Small intestine (tissue), 7 donors: ENCODE measurements around the gene KDR. TPM values are rescaled to one million over a fixed set of nuclear protein-coding genes. Genes with fewer than 3 reads are reported as not detected.

Experiments
- DNase-seq, 2 donors: peaks; one replicate each; pipeline versions ENCODE4 v3.0.0 to v3.0.0-alpha.2; 2013
- FAIRE-seq: peaks from 2 replicates; lab custom pipeline; 2012; peaks lifted over from hg19 to GRCh38; lab: Jason Lieb, UNC
- H3K27ac ChIP-seq, 3 donors: one replicate each; pipeline ENCODE4 v1.5.1; 2013; ENCODE audit warnings: low read length in 2 of 3, mild to moderate bottlenecking in 2 of 3, control low read depth in 1 of 3, inconsistent platforms in 1 of 3, low read depth in 1 of 3, moderate library complexity in 1 of 3
- H3K27me3 ChIP-seq, 3 donors: one replicate each; pipeline ENCODE4 v1.6.1; 2013; ENCODE audit warnings: low read length in 3 of 3, inconsistent platforms in 1 of 3; ENCODE audit not compliant: control insufficient read depth in 3 of 3, insufficient read depth in 3 of 3
- H3K36me3 ChIP-seq, 3 donors: one replicate each; pipeline ENCODE4 v1.6.1; 2013; ENCODE audit warnings: low read length in 3 of 3, inconsistent platforms in 1 of 3, low read depth in 1 of 3, mild to moderate bottlenecking in 1 of 3, moderate library complexity in 1 of 3; ENCODE audit not compliant: control insufficient read depth in 3 of 3, insufficient read depth in 2 of 3
- H3K4me1 ChIP-seq, 3 donors: one replicate each; pipeline ENCODE4 v1.6.1; 2013; ENCODE audit warnings: low read length in 2 of 3, inconsistent platforms in 1 of 3, low read depth in 1 of 3, mild to moderate bottlenecking in 1 of 3, moderate library complexity in 1 of 3; ENCODE audit not compliant: control insufficient read depth in 3 of 3, insufficient read depth in 2 of 3
- H3K4me3 ChIP-seq, 3 donors: one replicate each; pipeline ENCODE4 v1.5.1; 2013; ENCODE audit warnings: low read length in 3 of 3, control low read depth in 1 of 3, inconsistent platforms in 1 of 3, low read depth in 1 of 3, mild to moderate bottlenecking in 1 of 3, moderate library complexity in 1 of 3
- H3K9me3 ChIP-seq, 2 donors: one replicate each; pipeline ENCODE4 v1.6.1; 2013; ENCODE audit warnings: low read depth in 1 of 2, low read length in 1 of 2; ENCODE audit not compliant: control insufficient read depth in 2 of 2, insufficient read depth in 1 of 2
- WGBS, 3 donors: extraction: QIAGEN DNeasy Blood & Tissue Kit; methylation state at CpG; one replicate each; pipeline ENCODE4 v1.1.7; 2013; 5-methylcytosine and 5-hydroxymethylcytosine counted together
- polyA plus RNA-seq, 4 donors: library from polyadenylated mRNA; stranded (reverse) in 3 of 4; unstranded in 1 of 4; fragments of 200-250 nt in 3 of 4; fragments of 120-200 nt in 1 of 4; gene quantifications; one replicate each; pipeline versions ENCODE4 v1.2.1 to v1.2.3, GENCODE V29; 2013
- donor health status: healthy with polysubstance abuse.
- donor health status: control.
- donor health status: control.
- donor health status: Bipolar disorder and iron deficiency.
- donor health status: healthy.

The KDR gene
- polyA plus RNA-seq, 4 donors: 0.22 to 8.3 (median 4.0) TPM

DNA sequence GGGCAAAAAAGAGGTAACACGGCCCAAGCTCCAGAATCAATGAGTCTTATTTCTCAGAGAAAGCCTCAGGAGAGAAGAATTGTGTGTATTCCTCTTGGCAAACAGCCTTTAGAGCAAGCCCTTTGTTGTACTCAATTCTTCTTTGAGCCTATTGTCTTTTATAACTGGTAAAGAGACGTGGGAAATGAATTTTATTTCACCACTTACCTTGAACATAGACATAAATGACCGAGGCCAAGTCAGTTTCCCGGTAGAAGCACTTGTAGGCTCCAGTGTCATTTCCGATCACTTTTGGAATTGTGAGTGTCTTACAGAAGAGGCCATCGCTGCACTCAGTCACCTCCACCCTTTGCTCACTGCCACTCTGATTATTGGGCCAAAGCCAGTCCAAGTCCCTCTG lies 7.0 kb downstream of the KDR start:
- Histone ChIP-seq H3K4me3 (no peak overlapping the region), H3K9me3 (no peaks in the 10 kb centered on the region), H3K36me3 (no peaks in the 10 kb centered on the region), H3K27me3 (peaks cover 0 to 3% (median 0%) of the 10 kb centered on the region in 3 donors), H3K27ac (no peak overlapping the region), H3K4me1 (no peaks in the 10 kb centered on the region)
- no peak for DNase-seq
- FAIRE-seq: no peak
- 64 to 74% (median 70%) methylated on average over 6 of the region's 6 CpGs for WGBS, 3 donors

DNA sequence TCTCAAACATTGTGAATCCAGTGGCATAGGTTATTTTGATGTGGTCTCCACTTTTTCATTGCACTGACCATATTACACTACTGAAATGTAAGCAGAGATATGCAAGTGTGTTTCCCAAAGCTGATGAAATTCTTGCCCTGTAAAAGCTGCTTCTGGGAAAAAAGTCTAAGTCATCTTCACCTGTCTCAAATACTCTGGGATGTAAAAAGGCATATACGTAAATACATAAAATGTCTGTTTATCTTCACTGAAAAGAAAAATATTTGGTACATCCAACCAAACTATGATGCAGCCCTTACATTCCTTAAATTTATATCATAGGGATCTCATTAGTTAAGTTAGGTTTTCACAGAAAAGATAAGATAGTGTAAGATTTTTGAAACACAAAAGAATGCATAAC lies 7.9 kb downstream of the KDR start:
- H3K27ac ChIP-seq: no peak overlapping the region
- no peaks in the 10 kb centered on the region for H3K9me3 ChIP-seq
- FAIRE-seq (no peak), DNase-seq (no peak)
- H3K4me3 ChIP-seq: no peak overlapping the region
- WGBS, 3 donors: 75 to 92% (median 91%) methylated on average over 1 of the region's 1 CpG
- H3K4me1 ChIP-seq: no peaks in the 10 kb centered on the region
- peaks cover 0 to 3% (median 0%) of the 10 kb centered on the region in 3 donors for H3K27me3 ChIP-seq
- H3K36me3 ChIP-seq: no peaks in the 10 kb centered on the region

DNA sequence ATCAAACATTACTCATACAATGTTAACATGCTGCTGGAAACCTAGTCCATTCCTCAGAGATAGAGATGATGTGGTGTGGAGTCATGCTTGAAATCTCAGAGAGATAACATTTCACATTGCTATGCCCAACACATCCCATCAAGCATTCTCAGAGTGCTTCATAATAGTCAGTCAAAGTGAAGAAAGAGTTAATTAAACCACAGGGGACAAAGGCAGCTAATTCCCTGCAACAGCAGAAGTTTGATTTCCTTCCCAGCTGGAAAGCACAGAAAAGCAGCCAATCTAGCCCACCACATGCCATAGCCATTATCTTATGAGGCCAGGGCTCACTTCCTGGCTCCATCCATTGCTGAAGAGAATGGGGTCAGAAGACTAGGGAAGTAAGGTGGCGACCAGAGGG lies 8.9 kb downstream of the KDR start:
- no peaks in the 10 kb centered on the region for H3K4me1 ChIP-seq
- no peaks in the 10 kb centered on the region for H3K9me3 ChIP-seq
- no peaks in the 10 kb centered on the region for H3K36me3 ChIP-seq
- peaks cover 0 to 3% (median 0%) of the 10 kb centered on the region in 3 donors for H3K27me3 ChIP-seq
- H3K27ac ChIP-seq: no peak overlapping the region
- 45 to 64% (median 58%) methylated on average over 1 of the region's 1 CpG for WGBS, 3 donors
- FAIRE-seq: no peak
- H3K4me3 ChIP-seq: no peak overlapping the region
- DNase-seq: no peak

DNA sequence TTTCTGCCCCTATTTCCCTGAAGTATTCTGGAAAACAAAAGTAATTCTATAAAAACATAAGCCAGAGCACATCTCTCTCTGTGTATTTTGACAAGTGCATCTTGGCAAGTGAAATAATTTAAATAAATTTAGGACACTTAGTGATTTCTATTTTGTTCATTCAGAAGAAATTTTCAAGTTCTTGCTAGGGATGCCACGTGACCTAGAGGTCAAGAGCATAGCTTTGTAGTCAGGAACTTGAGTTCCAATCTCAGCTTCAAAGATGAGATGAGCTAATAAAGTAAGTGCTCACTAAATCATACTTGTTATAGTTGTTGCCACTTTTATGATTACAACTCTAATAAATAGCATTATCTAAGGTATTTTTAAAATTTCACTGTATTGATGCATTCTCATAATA lies 13.8 kb downstream of the KDR start:
- Histone ChIP-seq H3K4me3 (no peak overlapping the region), H3K27ac (no peak overlapping the region), H3K9me3 (no peaks in the 10 kb centered on the region), H3K36me3 (no peaks in the 10 kb centered on the region), H3K27me3 (no peaks in the 10 kb centered on the region), H3K4me1 (no peaks in the 10 kb centered on the region)
- DNase-seq (no peak), FAIRE-seq (no peak)
- WGBS, 3 donors: 18 to 59% (median 26%) methylated on average over 1 of the region's 1 CpG

DNA sequence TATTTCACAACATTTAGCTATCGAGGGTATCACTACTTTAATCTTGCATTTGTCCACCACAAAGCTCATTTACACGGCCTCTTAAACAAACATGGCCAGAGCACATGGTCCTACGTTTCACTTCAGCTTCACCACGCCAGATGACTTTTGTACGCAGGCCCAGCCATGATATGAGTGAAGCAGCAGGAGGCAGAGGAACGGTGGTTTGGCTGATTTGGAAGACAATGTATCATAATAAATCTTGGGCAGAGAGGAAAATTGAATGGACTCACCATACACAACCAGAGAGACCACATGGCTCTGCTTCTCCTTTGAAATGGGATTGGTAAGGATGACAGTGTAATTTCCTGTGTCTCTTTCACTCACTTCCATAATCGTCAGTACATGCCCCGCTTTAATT lies 15.3 kb downstream of the KDR start:
- H3K4me3 ChIP-seq: no peak overlapping the region
- H3K27me3 ChIP-seq: no peaks in the 10 kb centered on the region
- no peak overlapping the region for H3K27ac ChIP-seq
- H3K4me1 ChIP-seq: no peaks in the 10 kb centered on the region
- H3K9me3 ChIP-seq: no peaks in the 10 kb centered on the region
- FAIRE-seq (no peak), DNase-seq (no peak)
- 58 to 73% (median 60%) methylated on average over 8 of the region's 8 CpGs for WGBS, 3 donors
- no peaks in the 10 kb centered on the region for H3K36me3 ChIP-seq

DNA sequence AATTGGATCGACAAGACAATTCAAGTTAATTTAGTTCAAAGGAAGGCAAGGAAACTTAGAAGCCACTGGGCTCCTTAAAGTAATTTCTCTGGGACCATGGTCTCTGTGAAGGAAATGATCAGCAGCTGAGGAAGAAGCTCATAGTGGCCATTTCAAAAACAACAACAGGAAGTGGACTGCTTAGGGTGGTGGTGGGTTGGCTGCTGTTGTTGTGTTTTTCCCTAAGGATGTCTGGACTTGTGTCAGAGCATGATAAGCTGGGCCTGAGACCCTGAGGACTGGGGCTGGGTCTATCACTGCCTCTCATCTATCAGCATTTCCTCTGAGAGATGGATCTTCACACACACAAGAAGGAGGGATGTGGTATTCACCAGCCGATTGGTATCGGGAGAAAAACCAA lies 18.3 kb downstream of the KDR start:
- no peaks in the 10 kb centered on the region for H3K9me3 ChIP-seq
- 75 to 85% (median 76%) methylated on average over 3 of the region's 3 CpGs for WGBS, 3 donors
- H3K36me3 ChIP-seq: no peaks in the 10 kb centered on the region
- H3K27ac ChIP-seq: no peak overlapping the region
- no peaks in the 10 kb centered on the region for H3K27me3 ChIP-seq
- DNase-seq (no peak), FAIRE-seq (no peak)
- no peak overlapping the region for H3K4me3 ChIP-seq
- H3K4me1 ChIP-seq: no peaks in the 10 kb centered on the region

DNA sequence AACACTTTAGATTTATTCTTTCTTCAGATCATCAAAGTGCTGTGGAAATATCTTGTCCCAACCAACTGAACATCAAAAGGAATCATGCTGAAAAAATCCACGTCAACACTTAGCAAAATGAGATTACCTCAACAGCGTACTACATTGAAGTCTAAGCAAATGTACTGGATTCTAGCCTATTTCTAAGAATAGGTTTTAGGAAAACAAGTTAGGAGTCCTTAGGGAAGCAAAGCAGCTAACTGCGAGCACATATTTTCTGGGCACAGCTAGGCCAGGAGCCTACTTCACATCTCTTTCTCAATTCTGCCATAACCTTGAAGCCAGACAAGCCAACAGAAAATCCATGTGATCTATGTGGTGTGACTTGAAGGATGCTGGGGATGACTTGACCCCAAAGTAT lies 22.2 kb downstream of the KDR start:
- Histone ChIP-seq H3K4me1 (no peaks in the 10 kb centered on the region), H3K27ac (no peak overlapping the region), H3K4me3 (no peak overlapping the region), H3K9me3 (no peaks in the 10 kb centered on the region), H3K27me3 (no peaks in the 10 kb centered on the region), H3K36me3 (no peaks in the 10 kb centered on the region)
- 83 to 92% (median 83%) methylated on average over 3 of the region's 3 CpGs for WGBS, 3 donors
- FAIRE-seq (no peak), DNase-seq (no peak)

DNA sequence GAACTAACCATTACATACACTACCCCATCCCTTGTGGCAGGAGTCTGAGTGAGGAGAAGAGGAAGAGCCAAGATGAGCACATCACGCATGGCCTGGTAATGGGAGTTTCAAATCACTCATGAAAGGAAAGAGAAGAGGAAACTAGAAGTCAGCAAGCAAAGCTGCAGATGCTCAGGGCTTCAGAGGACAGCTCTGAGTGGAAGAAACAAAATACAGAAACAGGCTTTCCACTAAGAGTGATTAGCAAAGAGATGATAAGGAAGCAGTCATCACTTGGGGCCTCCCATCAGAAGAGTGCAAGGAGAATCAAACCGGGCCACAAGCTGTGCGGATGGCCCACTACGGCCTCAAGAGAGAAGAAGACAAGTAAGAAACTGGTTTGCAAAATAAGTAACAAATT lies 25.6 kb downstream of the KDR start:
- H3K9me3 ChIP-seq: no peaks in the 10 kb centered on the region
- H3K27ac ChIP-seq: no peak overlapping the region
- no peak overlapping the region for H3K4me3 ChIP-seq
- 86 to 92% (median 89%) methylated on average over 4 of the region's 4 CpGs for WGBS, 3 donors
- no peaks in the 10 kb centered on the region for H3K4me1 ChIP-seq
- no peaks in the 10 kb centered on the region for H3K36me3 ChIP-seq
- H3K27me3 ChIP-seq: no peaks in the 10 kb centered on the region
- no peak for DNase-seq
- no peak for FAIRE-seq

DNA sequence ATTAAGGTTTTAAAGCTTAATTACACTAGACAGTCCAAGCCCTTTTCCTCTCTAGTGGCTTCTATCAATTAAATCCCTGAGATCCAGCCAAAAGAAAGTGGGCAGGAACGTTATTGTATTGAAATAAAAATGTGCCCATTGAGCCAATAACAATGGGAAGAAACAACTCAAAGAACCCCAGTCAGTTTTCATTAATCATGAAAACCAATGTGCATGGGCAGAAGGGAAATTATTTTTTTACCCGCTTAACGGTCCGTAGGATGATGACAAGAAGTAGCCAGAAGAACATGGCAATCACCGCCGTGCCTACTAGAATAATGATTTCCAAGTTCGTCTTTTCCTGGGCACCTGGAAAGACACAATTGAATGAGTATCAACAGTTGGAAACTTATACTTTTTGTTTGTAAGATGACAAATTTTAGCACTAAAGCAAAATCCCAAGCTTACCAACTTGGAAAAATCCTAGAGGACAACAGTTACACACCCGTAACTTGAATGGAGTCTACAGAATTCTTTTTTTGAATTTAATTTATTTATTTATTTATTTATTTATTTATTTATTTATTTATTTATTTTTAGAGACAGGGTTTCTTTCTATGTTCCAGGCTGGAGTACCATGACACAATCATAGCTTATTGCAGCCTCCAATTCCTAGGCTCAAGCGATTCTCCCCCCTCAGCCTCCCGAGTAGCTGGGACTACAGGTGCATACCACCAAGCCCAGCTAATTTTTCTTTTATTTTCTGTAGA lies 26.8 kb downstream of the KDR start:
- Histone ChIP-seq H3K4me3 (no peak overlapping the region), H3K4me1 (no peaks in the 10 kb centered on the region), H3K27me3 (no peaks in the 10 kb centered on the region), H3K27ac (no peak overlapping the region), H3K9me3 (no peaks in the 10 kb centered on the region), H3K36me3 (no peaks in the 10 kb centered on the region)
- FAIRE-seq: no peak
- WGBS, 3 donors: 89 to 92% (median 91%) methylated on average over 10 of the region's 10 CpGs
- DNase-seq: no peak
